Testis (tissue), 2 donors: ENCODE results near the gene TIMD4.

Source experiments
- CTCF ChIP-seq, 3 experiments: fragments of 450-650 bp in 2 of 3; fragments of 200-600 bp in 1 of 3; sonication (generic) in 1 of 3; IDR thresholded peaks; one replicate each; pipeline ENCODE4 v1.5.1; 2016 to 2019; ENCODE audit warnings: antibody characterized with exemption in 3 of 3, mild to moderate bottlenecking in 2 of 3, moderate library complexity in 1 of 3
- POLR2A ChIP-seq: fragments of 450-650 bp; IDR thresholded peaks from one replicate; pipeline ENCODE4 v1.6.1; 2017; ENCODE audit warnings: antibody characterized with exemption, mild to moderate bottlenecking, moderate library complexity

- TF ChIP-seq CTCF (IDR thresholded peaks at IDR 0.05) (no peak), POLR2A (no peak)
These were observed 55.4 kb downstream of the TIMD4 start for GRCh38 chr5:156907667-156908066.
